HG03159 (cell line): ENCODE data around the gene SMPDL3A.
"Not testable (repeated sequence)": the region's sequence is repeated elsewhere in the genome, so short reads cannot be mapped to it uniquely, and the experiment has no call there.

Experiments
- ATAC-seq: cut with Tn5 transposase; IDR thresholded peaks from one replicate; pipeline ENCODE4 v1.9.1; 2021; ENCODE audit warnings: mild to moderate bottlenecking, moderate library complexity; ENCODE audit not compliant: unreplicated experiment

SMPDL3A gene, protein sequence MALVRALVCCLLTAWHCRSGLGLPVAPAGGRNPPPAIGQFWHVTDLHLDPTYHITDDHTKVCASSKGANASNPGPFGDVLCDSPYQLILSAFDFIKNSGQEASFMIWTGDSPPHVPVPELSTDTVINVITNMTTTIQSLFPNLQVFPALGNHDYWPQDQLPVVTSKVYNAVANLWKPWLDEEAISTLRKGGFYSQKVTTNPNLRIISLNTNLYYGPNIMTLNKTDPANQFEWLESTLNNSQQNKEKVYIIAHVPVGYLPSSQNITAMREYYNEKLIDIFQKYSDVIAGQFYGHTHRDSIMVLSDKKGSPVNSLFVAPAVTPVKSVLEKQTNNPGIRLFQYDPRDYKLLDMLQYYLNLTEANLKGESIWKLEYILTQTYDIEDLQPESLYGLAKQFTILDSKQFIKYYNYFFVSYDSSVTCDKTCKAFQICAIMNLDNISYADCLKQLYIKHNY

DNA sequence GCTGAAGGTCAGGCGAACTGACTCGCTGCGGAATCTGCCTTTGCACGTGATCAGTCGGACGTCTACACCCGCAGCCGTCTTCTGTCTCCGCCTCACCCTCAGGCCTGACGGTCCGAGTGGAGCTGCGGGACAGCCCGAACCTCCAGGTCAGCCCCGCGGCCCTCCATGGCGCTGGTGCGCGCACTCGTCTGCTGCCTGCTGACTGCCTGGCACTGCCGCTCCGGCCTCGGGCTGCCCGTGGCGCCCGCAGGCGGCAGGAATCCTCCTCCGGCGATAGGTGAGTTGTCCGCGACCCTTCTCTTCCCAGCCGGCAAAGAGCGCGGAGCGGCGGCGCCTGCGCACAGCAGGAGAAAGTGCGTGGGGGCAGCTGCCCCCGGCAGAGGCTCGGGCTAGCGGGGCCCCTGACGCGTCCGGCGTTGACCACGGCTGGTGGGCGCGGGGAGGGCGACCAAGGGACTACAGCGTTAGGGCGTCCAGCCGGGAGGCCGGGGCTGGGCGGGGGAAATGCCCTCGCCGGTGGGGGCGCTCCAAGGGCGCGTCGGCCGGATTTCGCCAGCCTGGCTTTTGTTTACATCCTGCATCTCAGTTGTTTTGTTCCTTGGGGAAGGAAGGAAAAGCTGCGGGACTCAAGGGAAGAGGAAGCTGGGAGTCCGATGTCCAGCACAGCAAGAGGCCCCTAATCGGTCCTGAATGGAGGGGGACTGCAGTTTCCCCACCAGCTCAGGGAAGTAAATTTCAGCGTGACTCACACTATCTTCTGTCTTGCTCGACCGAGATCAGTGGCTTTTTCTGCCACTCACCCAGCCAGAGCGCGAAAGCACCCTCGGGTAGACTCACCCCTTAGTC is at the start of gene SMPDL3A:
SMPDL3A (plus strand) TSS at position 77 of the 846 bp plus-strand sequence; CDS start at position 166, 89 bp downstream.
- ATAC-seq = peak; percentile 60

DNA sequence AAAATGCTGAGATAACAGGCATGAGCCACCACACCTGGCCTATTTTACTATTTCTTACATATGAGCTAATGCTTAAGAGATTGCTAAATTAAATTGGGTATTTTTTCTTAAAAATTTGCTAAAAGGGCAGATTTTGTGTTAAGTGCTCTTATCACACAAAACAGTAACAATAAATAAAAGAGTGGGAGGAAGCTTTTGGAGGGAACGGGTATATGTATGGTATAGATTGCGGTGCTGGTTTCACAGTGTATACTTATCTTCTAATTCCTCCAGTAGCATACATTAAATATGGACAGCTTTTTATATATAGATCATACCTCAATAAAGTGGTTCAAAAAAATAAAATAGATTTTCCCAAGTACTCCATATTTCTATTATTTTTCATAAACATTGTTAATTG is 49.0 kb upstream of the SMPDL3A start:
- no peak for ATAC-seq

DNA sequence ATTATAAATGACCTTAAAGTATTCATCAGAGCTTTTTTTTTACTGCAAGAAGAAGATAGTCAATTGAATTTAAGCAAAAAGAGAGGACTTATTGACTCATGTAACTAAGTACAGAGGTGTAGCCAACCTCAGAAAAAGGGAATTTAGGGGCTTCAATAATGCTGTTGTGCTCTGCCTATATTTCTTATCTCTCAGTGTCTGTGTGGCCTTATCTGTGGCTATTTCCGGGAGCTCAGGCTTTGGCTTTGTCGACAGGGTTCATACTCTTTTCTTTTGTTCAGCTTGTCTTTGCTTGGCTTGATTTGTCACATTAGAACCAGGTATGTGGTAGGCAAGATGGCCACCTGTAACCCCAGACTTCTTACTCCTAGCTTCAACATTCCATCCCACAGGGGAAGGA is 48.1 kb upstream of the SMPDL3A start:
- ATAC-seq = no peak

DNA sequence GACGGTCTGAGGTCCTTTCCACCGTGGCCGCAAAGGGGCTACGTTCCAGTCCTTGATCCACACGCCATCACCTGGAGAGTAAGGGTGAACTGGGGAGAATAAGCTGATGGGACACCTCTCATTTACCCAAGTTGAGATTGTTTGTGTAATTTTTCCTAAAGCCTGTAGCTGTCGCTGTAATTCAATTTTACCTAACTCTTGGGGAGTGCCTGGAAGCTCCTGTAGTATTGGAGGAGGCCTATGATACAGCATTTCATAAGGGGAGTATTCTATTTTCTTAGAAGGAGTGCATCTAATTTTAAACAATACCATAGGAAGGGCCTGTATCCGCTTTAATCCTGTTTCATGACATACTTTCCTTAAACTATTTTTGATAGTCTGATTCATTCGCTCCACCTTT is 44.8 kb upstream of the SMPDL3A start:
- not testable (repeated sequence) for ATAC-seq

DNA sequence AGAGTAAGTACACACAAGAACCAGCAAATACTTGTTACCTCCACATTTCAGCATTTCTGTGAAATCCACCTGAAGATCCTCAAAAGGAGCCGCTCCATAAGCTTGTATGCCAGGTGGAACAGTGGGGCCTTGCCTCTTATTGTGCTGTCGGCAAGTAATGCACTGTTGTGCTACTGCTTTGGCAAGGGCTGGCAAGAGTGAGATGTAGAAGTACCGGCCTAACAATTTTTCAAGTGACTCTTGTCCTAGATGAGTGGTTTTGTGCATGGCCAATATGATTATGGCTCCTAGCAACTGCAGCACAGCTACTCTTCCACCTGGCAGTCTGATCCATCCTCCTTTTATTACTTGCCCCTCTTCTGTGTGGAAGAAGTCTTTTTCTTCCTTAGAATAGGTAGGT is 44.2 kb upstream of the SMPDL3A start:
- ATAC-seq = not testable (repeated sequence)

DNA sequence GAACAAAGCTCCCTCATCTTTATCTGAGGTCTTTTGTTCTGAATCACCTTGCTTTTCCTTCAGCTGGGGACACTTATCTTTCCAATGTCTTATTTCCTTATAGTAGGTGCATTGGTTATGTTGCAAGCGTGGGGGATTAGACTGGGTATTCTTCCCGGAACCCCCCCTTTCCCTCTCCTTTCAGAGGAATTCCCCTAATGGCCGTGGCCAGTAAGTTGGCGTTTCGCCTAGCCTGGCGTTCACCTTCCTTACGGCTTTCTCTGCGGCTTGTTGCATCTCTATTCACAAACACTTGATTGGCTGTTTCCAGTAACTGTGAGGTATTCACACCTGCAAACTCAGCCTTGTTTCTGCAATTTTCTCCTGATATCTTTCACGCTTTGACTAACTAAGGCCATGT is 42.4 kb upstream of the SMPDL3A start:
- no peak for ATAC-seq

DNA sequence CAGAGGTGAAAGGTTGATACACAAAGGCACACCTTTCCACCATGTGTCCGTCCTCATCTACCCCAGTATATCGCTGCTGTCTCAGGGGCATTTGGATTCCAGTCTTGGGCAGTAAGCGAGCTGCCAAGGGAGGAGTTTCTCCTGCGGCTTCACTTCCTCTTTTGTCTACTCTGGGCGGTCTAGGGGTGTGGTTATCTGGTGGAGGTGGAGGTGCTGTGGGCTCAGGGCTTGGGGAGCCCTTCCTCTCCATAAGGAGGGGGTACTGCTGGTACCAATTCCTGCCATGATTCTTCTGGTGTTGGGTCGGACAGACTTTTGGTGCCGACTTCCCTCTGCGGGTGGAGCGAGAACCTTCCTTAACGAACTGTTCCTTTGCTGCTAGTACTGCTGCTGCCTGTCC is 41.5 kb upstream of the SMPDL3A start:
- ATAC-seq = no peak

DNA sequence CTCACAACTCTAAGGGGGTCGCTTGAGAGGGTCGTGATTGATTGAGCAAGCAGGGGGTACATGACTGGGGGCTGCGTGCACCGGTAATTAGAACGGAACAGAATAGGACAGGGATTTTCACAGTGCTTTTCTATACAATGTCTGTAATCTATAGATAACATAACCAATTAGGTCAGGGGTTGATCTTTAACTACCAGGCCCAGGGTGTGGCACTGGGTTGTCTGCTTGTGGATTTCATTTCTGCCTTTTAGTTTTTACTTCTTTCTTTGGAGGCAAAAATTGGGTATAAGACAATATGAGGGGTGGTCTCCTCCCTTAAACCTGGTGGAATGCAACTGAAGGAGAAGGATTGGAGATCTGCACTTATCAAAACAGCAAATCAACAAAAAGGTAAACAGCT is 40.1 kb upstream of the SMPDL3A start:
- not testable (repeated sequence) for ATAC-seq

DNA sequence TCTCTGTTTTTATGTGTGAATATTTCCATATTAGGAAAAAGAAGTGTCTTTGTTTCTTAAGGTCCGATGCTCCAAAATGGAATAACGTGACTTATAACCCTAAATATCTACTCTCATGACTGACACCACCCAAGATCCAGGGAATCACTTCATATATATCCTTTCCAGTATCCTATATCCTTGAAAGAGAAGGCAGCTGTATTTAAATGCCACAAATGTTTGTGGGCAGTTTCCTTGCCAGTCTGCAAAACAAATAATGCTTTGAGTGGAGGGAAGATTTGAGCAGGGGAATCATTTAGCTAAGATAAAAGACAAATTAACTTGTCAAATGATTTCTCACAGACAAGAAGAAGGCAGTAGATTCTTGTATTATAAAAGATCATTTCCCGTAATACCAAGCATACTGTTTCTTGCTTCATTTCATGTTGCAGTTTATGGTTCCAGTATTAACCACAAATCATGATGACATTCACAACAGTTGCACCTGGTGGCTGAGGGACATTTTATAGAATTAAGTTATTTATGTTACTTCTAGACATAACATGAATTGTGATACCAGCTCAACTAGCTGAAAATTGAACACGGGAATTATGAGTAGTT is 39.5 kb upstream of the SMPDL3A start:
- ATAC-seq = no peak

DNA sequence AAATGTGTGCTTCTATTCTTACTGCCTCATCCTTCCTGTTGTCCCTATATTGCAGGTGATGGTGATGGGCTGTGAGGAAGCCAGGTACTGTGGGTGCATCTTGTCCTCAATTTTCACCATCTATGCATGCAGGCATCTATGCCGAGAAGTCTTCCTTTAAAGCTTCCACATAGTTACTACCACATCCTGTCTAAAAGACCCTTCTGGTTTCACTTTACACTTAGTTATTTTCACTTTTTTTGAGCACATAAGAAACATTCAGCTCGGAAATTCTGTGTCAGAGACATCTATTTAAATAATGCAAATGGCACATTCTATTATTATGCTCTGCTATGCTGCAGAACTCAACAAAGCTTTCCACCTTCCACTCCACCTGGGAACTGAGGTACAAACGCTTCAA is 37.7 kb upstream of the SMPDL3A start:
- ATAC-seq = peak; percentile 90

DNA sequence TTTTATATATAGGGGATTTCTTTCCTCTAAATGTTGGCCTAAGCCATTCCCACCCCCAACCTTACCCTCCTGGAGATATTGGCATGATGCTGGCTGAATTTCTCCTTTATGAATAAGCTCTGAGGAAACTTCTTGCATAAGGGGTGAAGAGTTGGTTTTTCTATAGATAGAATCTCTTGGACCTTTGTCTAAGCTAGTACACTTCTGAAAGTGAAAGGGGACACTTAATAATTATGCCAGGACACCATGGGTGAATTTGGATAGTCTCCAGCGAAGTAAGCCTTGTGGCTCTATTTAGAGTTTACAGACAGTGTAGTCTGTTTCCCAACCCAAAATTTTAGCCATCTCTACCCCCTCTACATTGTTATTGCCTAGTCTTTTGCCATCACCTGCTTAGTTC is 36.6 kb upstream of the SMPDL3A start:
- no peak for ATAC-seq

DNA sequence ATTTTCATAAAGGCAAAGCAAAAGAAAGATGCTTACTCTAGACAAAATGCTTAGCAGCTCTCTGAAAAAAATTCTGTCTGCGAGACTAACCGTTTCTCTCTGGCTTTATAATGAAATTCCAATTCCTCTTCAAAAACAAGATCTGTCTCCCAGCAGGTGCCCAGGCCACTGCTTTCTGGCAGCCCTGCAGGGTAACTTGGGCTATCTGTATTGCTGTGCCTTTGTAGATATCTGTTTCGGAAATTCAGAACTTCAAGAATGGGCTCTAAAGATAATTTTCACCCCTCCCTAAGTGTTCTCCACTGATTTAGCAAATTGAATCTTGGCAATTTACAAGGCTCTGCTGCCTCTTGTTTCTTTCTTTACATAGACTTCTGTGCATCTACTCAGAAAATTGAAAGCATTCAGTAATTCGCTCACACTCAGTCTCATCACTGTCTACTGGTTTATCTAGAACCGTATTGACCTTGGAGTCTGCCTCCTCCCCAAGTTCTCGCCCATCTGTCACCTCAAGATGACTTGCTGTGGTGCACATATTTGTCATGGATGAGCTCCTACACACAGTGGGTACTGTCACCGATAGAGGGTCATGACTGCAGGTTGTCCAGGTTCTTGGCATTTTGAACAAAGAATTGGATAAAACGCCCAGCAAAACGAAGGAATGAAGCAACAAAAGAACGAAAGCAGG is 35.9 kb upstream of the SMPDL3A start:
- ATAC-seq = no peak

DNA sequence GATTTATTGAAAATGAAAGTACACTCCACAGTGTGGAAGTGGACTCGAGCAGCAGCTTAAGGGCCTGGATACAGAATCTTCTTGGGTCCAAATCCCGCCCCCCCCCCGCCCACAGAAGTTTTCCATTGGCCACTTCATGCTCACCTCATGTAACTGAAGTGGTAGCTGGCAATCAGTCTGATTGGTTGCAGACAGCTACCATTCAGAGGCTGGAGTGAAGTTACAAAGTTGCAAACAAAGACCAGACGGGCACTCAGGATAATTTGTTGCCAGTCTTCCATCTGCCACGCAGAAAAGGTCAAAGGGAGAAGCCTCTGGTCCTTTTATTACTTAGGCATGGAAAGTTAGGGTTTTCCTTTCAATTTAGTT is 35.4 kb upstream of the SMPDL3A start:
- no peak for ATAC-seq

DNA sequence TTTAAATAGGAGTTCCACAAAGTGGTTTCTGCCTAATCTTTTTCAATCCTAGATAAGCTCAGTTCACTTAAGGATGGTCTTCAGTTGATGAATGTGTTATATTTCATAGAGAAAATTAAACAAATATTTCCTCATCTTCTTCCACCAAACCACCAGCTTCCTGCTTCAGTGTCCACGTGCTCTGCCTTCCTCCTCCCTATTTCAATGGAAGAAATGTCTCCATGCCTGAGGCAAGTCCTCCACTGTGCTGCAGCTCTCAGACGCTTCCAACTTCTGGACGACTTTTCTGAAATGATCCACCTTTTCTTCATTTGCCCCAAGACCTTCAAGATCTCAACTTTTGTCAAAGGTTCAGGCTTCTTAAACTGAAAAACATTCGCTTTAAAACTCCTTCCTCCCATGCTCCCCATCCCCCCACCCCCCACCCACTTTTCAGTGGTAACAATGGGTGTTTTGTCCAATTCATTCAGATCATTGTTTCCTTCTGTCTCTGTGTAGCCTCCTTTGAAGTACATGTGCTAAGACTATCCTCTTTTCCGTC is 34.8 kb upstream of the SMPDL3A start:
- ATAC-seq = no peak

DNA sequence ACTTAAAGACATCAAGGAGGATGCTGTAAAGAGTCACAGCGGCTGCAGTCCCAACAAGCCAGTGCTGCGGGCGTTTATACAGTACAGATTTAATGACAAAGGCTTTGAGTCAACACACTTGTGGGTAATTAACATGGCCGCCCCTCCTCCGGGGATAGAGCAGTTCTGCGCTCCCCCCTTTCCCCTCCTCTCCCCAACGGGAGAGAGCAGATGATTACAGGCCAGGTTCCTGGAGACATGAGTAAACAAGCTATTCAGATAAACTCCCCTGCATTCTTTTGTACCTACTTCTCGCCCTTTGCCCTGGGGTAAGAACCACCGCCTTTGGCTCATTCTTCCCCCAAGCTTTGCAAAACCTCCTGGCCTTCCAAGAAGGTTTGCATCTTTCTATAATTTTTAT is 33.2 kb upstream of the SMPDL3A start:
- no peak for ATAC-seq

DNA sequence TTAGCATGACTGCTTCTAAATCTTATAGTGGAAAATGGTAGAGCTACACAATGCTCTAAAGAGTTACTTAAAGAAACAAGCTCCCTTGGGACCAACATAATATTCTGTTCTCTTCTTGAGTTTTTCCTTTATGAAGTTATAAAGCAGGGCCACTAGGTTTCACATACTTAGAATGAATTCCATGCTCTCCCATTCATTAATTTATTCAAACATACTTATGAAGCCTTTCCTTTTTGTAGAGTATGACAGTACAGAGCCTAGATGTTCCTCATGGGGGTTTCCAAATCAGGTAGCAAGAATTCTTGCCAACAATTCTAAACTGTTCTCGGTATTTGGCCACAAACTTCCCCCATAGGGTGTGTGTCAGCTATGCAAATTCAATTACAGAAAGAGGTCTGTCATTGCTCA is 30.1 kb upstream of the SMPDL3A start:
- ATAC-seq = peak; percentile 98

DNA sequence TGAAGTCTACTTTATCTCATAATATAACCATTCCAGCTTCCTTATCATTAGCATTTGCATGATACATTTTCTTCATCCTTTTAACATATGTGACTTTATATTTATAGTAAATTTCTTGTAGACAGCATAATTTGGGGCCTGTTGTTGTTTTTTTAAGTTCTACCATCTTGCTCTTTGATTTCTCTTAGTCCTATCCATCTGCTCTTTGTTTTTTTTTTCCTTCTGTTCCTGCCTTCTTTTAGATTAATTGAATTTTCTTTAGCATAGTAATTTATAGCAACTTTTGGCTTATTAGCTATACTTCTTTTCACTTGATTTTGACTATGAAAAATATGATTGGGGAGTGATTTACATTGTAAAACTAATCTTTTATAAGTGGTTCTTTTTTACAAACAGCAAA is 28.7 kb upstream of the SMPDL3A start:
- ATAC-seq = no peak

DNA sequence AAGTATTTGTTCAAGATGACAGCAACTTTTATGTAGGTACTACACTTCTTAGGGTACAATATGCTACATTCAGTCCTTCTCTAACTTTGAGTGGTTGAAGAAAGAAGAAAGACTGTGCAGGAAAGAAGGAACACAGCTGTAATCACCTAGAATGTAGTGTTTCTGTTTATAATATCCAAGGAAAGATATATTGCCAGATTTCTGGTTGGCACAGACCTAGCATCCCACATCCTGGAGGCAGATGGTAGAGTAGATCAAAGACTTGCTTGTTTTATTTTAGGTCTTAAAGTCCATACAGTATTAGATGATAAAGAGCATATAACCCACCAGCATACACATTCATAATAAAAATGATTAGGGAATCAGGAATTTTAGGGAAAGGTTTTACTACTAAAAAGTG is 22.8 kb upstream of the SMPDL3A start:
- ATAC-seq = no peak

DNA sequence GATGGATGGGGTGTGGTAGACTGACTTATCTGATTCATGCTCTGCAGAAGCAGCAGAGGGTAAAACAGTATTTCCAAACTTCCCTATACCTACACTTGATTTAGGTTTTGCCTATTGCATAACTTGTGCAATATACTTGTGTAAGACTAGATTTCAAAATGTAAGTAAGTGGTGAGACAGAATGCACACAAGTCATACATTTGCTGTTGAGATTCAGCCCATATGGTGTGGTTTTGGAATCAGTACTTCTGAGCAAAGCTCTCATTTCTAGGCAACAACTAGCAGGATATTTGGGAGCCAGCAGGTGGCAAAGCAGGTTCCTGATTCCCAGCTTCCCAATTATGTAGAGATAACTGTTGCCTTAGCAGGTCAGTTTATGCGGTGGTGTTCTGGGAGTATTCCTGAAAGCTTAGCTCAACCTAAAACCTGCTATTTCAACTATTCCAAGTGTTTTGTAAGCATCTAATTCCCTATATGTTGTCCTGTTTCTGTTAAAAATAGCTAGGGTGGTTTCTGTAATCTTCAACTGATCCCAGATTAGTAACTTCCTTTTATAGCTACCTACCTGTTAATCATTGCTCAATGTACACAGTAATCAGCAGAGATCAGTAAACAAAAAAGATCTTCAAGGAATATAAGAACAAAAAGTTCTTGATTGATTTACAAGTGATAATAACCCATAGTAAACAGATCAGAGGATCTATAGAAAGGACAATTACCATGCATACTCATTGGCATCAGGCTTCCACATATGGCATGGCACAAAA is 18.0 kb upstream of the SMPDL3A start:
- no peak for ATAC-seq
